GM13976 (cell line): Measurements from ENCODE around the gene CHIT1.

Experiments used
- DNase-seq: peaks from one replicate; pipeline ENCODE4 v3.0.0; 2012; ENCODE audit warnings: low spot score
- CTCF ChIP-seq: IDR thresholded peaks from 2 replicates; pipeline ENCODE4 v1.5.1; 2012; ENCODE audit warnings: borderline replicate concordance, mild to moderate bottlenecking; ENCODE audit not compliant: insufficient read depth; ENCODE audit errors: extremely low read depth, missing control alignments, control extremely low read depth
- in situ Hi-C: fragments of 300-500 bp; cut with MboI; formaldehyde crosslinking; loops from one replicate; pipeline ENCODE4 v1.12.0; 2022; ENCODE audit warnings: low sequenced_read_pairs, mixed read lengths, inconsistent platforms; ENCODE audit not compliant: unreplicated experiment

Gene CHIT1

GRCh38 chr1:203275656-203276272, 46.3 kb upstream of the CHIT1 start:
- no peak for DNase-seq
- in situ Hi-C loops = loop anchor here (10.0 kb wide), 1 partner anchor 209 kb away; no protein-coding TSS in a partner anchor
- no peak for TF ChIP-seq CTCF

GRCh38 chr1:203274603-203275381, 45.3 kb upstream of the CHIT1 start:
- DNase-seq = no peak
- TF ChIP-seq CTCF = no peak
- in situ Hi-C loops = loop anchor here (5.0 to 10.0 kb wide), 2 partner anchors 63 to 210 kb away; no protein-coding TSS in a partner anchor

- in situ Hi-C loops = loop anchor here (5.0 to 10.0 kb wide), 2 partner anchors 63 to 211 kb away; no protein-coding TSS in a partner anchor
- TF ChIP-seq CTCF = no peak
- DNase-seq = peak; percentile 49
These were observed 44.6 kb upstream of the CHIT1 start for GRCh38 chr1:203273869-203274602.

- in situ Hi-C loops = loop anchor here (5.0 to 10.0 kb wide), 2 partner anchors 64 to 211 kb away; no protein-coding TSS in a partner anchor
- peak; percentile 79 for DNase-seq
- TF ChIP-seq CTCF = peak; percentile 99
These were observed 43.9 kb upstream of the CHIT1 start for GRCh38 chr1:203273206-203273868.

GRCh38 chr1:203272633-203273205, 43.2 kb upstream of the CHIT1 start:
- TF ChIP-seq CTCF = no peak
- in situ Hi-C loops = loop anchor here (5.0 to 10.0 kb wide), 2 partner anchors 65 to 212 kb away; no protein-coding TSS in a partner anchor
- DNase-seq = no peak
